ENCODE results near the gene CHMP3. TPM values are rescaled to one million over a fixed set of nuclear protein-coding genes. Genes with fewer than 3 reads are reported as not detected.

CHMP3 gene
- polyA plus RNA-seq, 3 donors = 112 to 146 (median 126) TPM

DNA sequence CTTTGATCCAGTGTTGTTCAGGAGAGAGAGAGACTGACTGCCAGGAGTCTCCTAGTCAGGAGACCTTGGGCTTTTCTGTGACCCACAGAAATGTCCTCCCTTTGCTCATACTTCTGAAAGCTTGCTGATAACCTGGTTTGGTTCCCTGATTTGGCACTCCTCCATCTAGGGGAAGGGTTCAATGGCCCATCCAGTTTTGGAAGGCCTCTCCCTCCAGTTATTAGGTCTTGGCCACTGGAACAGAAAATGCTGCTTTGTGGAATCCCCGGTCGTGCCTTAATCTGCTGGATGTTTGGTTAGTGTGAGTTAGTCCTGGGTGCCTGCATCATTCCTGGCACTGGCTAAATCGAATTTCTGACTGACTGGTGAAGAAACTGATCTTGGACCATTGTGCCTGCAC lies 86.3 kb downstream of the CHMP3 start:
- no peak for DNase-seq

DNA sequence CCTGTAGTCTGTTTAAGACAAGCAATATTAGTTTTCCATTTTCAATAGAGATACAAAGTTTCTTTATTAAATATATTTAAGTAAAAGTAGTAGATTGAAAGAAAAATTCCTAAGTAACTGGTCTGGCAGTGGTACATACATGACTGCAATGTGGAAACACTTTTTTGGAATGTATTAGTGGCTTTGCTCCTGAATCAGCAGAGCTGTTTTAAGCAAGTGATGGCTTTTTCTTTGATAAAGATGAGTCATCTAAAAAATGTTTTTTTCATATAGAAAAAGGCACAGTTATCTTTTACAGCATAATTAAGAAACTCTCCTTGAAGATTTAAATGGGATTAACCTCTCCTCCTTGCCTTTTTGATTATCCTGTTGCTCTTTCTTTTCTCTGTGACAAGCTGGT lies 87.2 kb downstream of the CHMP3 start:
- DNase-seq = no peak

DNA sequence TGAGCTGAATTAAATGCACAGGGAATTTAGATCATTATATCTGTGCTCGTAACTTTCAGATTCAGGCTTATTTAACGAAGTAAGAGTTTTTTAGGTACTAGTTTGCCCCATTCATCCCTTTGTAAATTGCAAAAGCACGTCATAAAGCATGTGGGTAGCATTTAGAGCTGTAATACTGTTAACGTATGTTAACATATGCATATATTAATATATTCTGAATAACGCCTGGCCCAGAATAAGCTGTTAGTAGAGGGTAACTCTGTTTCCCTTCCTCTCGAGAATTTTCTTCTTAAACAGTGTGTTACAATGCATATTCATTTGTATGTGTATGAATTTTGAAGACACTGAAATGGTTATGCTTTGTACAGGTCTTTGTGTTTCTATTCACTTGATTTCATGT lies 91.6 kb downstream of the CHMP3 start:
- DNase-seq = no peak

DNA sequence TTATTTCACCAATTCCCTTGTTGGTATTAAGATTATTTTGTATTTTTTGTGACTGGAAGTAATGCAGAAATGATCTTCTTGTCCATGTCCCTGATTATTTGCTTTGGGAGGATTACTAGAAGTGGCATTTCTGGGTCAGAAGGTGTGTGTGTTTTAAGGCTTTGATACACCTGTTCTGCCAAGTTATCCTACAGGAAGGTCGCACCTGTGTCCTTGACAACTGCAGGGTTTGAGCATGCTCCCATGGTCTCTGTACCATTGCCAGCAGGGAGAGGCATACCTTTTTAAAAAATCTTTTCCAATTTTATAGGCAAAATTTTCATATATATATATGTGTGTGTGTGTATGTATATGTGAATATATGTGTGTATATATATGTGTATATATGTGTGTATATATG lies 92.4 kb downstream of the CHMP3 start:
- DNase-seq = no peak

DNA sequence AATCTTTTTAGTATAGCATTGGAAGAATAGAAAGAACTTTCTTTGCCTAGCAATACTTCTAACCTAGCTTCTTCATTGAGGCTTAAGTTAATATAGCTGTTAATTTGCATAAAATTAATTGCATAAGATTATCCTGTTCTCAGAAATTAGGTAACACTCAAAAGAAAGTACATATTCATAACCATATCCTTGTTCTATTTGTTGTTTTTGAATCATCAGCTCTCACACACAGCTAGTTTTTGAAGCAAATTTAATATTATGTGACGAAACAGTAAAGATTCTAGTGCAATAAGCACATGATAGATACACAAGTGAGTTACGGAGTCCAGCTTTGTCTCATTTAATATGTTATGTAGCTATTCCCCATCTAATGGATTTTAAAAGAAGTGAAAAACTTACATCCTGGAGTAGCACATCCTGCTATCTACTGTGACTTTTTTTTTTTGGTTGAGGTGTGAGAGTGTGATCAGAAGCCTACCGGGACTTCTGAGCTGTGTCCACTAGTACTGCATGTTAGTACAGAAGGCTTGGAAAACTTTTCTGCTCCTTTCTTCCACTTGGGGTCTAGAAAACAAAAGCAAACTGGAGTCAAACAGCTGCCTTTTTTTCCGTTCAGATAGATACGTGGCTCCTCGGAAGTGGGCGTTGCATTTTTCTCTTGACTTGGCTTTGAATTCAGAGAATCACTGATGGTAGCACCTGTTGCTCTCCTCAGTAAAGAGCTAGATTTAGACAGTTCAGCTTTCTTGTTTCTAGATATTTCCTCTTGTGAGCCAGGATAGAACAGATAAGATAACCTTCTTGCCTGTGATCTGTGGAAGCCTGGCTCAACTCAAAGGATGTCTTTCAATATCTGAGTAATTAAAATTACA lies 94.8 kb downstream of the CHMP3 start:
- DNase-seq = no peak

DNA sequence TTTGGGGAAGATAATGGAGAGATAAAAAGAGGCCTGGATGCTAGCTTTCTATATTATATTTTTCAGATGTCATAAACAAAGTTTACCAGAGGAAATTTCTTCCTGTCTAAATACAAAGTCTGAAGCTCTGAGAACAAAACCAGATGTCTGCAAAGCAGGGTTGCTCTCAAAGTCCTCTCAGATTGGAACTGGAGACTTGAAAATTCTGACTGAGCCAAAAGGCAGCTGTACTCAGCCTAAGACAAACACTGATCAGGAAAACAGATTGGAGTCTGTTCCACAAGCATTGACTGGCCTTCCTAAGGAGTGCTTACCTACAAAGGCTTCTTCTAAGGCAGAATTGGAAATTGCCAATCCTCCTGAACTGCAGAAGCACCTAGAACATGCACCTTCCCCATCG lies 96.9 kb downstream of the CHMP3 start:
- no peak for DNase-seq

DNA sequence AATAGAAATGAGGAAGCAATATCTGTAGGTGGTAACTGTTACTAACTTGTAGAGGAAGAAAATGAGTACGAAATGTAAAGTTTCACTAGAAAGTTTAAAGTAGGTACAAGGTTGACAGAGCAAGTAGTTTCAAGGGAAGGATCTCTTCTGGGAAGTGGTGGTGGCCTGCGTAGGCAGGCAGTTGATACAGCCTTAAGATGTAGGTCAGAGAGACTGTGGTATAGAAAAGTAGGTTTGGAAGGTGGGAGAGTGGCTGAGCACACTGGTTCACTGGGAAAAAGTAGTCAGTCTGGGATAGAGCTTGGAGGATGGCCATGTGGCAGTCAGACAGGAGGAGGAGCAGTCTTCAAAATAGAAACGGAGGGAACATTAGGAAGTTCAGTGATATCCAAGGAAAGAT lies 98.6 kb downstream of the CHMP3 start:
- no peak for DNase-seq

DNA sequence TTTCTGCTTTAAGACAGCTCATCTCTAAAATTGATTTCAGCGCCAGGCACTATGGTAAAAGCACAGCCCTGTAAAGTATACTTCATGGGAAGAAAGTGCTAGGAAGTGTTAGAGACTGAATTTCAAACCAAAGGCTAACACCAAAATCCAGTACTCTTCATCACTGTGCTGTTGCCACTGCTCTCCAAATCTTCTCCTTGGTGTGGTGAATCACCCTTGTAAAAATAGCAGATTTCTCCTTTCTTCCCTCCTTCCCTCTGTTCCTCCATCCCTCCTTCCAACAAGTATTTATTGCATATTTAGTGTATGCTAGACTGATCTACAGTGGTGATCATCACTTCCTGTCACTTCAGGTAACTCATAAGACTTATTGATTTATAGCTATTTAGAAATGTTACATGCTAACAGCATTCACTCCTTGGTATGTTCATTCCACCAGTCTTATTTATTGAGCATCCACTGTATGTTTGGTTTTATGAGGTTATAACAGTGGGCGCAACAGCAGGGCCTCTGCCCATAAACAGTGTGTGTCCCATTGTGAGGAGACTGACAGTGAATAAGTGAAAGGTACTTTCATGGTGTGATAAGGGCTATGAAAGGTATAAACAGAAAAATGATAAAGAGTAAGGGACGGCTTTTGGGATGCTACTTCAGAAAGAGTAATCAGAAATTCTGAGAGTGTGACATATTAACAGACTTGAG lies 102.0 kb downstream of the CHMP3 start:
- DNase-seq = no peak

DNA sequence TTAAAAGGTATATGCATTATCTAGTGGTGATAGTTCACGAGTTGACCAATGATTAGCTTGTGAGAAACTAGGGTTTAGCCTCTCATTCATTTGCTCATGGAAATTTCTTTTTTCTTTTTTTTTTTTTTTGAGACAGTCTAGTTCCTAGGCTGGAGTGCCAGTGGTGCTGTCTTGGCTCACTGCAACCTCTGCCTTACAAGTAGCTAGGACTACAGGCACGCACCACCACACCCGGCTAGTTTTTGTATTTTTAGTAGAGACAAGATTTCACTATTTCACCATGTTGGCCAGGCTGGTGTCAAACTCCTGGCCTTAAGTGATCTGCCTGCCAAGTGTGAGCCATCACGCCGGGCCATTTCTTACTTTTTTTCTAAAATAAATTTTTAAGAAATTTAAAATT lies 108.1 kb downstream of the CHMP3 start:
- no peak for DNase-seq

DNA sequence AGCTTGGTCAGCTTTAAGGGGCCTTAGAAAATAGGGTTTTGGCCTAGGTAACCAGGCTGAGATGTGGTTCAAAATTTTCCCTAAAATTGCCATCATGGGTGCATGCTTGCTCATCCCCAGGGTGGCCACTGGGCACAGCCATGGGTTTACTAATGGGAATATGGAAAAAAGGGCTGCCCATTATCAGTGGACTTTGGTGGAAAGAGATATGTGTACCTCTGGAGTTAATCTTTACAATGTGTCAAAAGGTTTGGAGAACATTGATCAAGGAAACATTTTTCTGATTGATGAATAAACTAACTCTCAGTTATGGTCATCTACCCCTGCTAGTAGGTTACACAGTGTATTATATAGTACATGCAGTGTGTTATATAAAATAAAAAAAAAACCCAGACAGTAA lies 109.0 kb downstream of the CHMP3 start:
- DNase-seq = no peak

DNA sequence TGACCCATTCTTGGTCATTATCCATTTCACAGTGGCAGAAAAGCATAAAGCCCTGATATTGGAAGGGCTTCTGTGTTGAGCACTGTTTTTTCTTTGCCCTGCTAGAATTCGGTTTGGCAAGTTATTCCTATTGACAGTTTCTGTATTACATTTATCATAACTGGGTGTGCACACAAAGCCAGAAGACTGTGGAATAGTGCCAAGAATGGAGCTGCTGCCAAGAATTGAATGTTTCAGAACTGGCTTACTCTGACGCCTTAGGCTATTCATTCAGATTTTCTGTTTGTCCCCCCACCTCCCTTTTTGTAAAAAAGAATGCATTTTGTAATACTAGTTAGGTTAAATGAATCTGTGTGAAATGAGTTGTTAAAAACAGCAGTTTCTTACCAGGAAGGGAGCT lies 109.4 kb downstream of the CHMP3 start:
- DNase-seq = peak; percentile 9

Other genes with a start within 250 kb of the CHMP3 start
- gene REEP1, start 225.8 kb downstream of the CHMP3 start, polyA plus RNA-seq (ENCODE audit: insufficient read length in 3 of 3) = 1 to 10 TPM; 2.7 to 3.5 (median 3.2) TPM
- gene KDM3A, start 122.1 kb downstream of the CHMP3 start, polyA plus RNA-seq (ENCODE audit: insufficient read length in 3 of 3) = 10 to 100 TPM; 53.1 to 60.8 (median 55.0) TPM
- gene RNF103, start 60.4 kb upstream of the CHMP3 start, polyA plus RNA-seq (ENCODE audit: insufficient read length in 3 of 3) = 10 to 100 TPM; 28.7 to 37.7 (median 36.2) TPM
- gene RMND5A, start 156.8 kb upstream of the CHMP3 start, polyA plus RNA-seq (ENCODE audit: insufficient read length in 3 of 3) = 10 to 100 TPM; 53.1 to 62.7 (median 56.5) TPM
- under 1 TPM; 0.26 to 0.37 (median 0.36) TPM for gene CD8A, start 227.5 kb upstream of the CHMP3 start, polyA plus RNA-seq (ENCODE audit: insufficient read length in 3 of 3)

Measured in renal pelvis (tissue), 4 donors.